Mesodermal cell (in vitro differentiated cells): Measurements from ENCODE around the gene KIRREL3.

Experiments used
- H3K27ac ChIP-seq: 2 replicates; pipeline ENCODE4 v1.7.0; 2013; ENCODE audit warnings: mild to moderate bottlenecking, low read depth, low read length, moderate library complexity; ENCODE audit not compliant: severe bottlenecking
- H3K36me3 ChIP-seq: 2 replicates; pipeline ENCODE4 v1.7.1; 2013; ENCODE audit warnings: mild to moderate bottlenecking, low read length, moderate library complexity; ENCODE audit not compliant: control insufficient read depth, insufficient read depth
- H3K4me1 ChIP-seq: one replicate; pipeline ENCODE4 v1.7.1; 2013; ENCODE audit warnings: mild to moderate bottlenecking, low read length; ENCODE audit not compliant: insufficient read depth, control insufficient read depth, poor library complexity, severe bottlenecking
- H3K4me3 ChIP-seq: 2 replicates; pipeline ENCODE4 v1.7.0; 2013; ENCODE audit warnings: low read length, control low read depth, mild to moderate bottlenecking; ENCODE audit not compliant: insufficient read depth, poor library complexity, severe bottlenecking; ENCODE audit errors: extremely low read depth
- H3K9me3 ChIP-seq: 2 replicates; pipeline ENCODE4 v1.7.1; 2013; ENCODE audit warnings: mild to moderate bottlenecking, low read length, moderate library complexity; ENCODE audit not compliant: control insufficient read depth
- WGBS, 2 experiments: methylation state at CpG; one replicate each; pipeline ENCODE4 v1.1.5; 2013; ENCODE audit warnings: missing lambda C conversion rate in 2 of 2; ENCODE audit not compliant: insufficient coverage in 2 of 2; 5-methylcytosine and 5-hydroxymethylcytosine counted together

The KIRREL3 gene

DNA sequence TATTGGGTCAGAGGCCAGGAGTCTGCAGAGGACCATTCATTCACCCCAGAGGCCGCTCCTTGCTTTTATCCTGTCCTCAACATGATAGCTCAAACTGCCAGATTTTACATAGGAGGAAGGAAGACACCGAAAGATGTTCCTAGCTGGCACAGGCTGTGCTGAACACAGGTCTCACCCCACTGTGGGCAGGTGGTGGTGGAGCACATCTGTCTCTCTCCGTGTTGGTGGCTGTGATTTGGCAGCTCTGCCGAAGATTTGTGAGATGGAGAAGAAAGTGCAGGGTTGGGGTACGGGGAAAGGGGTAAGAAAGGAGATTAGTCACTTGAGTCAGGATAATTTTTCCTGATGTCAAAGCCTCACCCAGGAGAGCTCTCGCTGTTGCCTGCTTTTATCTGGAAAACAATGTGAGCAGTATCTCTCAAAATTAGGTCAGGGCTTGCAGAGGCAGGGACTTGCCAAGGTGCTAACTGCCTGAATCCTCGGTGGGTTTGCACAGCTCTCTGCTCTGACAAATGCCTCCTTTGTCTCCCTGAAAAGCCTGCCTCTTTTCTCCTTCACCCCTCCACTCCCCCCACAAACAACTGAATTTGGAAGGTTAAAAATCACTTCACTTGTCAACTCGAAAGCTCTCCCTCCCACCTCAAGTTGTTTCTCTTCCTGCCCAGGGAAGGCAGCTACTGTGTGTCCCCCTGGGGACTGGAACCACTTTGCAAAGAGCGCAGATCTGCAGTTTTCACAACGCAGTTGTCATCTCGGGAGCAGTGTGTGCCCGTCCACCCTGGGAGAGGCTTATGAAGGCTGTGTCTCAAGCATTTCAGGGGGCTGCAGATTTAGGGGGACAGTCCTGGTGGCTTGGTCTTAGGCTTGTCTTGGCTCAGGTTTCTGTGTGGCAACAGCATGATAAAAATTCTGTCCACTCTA is 345.4 kb downstream of the KIRREL3 start:
- H3K9me3 ChIP-seq, result no peaks in the 10 kb centered on the region
- H3K4me1 ChIP-seq, result no peaks in the 10 kb centered on the region
- no peaks in the 10 kb centered on the region for H3K36me3 ChIP-seq
- no peak overlapping the region for H3K4me3 ChIP-seq
- 54 to 63% methylated on average over 10 to 11 of the region's 12 CpGs for WGBS, 2 experiments
- no peak overlapping the region for H3K27ac ChIP-seq

DNA sequence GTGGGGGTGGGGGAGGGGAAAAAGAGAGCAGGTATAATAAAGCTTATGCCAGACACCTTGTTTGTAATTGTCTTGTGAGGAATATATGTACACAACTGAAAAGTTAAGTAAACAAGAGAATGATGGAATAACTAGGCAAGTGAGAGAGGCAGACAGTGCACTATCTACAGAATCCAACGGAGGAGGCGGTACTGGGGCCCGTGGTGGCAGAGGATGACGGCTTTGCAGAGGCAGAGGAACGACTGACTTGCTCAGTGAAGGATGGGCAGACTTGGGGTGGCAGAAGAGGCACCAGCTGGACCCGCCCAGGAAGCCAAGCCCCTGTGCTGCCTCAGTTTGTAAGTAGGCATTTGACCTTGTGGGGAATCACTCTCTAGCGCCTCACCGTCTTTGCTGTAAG is 347.5 kb downstream of the KIRREL3 start:
- WGBS, 2 experiments, result 88 to 93% methylated on average over 7 of the region's 8 CpGs
- no peaks in the 10 kb centered on the region for H3K36me3 ChIP-seq
- H3K4me3 ChIP-seq, result no peak overlapping the region
- no peaks in the 10 kb centered on the region for H3K9me3 ChIP-seq
- no peaks in the 10 kb centered on the region for H3K4me1 ChIP-seq
- no peak overlapping the region for H3K27ac ChIP-seq

DNA sequence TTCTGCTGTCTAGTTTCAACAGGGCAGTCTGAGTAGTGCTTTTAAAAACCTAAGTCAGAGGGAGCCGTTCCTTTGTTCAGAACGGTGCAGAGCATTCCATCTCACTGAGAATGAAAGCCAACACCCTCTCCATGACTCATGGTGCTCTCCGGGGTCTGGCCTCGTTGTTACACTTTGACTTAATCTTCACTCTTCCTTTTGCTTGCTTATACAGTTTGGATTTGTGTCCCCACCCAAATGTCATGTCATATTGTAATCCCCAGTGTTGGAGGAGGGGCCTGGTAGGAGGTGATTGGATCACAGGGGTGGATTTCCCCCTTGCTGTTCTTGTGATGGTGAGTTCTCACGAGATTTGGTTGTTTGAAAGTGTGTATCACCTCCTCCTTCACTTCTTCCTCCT is 352.8 kb downstream of the KIRREL3 start:
- H3K4me1 ChIP-seq, result no peaks in the 10 kb centered on the region
- WGBS, 2 experiments, result 54 to 66% methylated on average over 4 of the region's 5 CpGs
- H3K4me3 ChIP-seq, result no peak overlapping the region
- H3K36me3 ChIP-seq, result no peaks in the 10 kb centered on the region
- no peaks in the 10 kb centered on the region for H3K9me3 ChIP-seq
- peak overlapping the region; percentile 20 for H3K27ac ChIP-seq

- WGBS, 2 experiments, result 79 to 90% methylated on average over 5 to 6 of the region's 10 CpGs
- no peak overlapping the region for H3K4me3 ChIP-seq
- no peaks in the 10 kb centered on the region for H3K36me3 ChIP-seq
- no peaks in the 10 kb centered on the region for H3K9me3 ChIP-seq
- peak overlapping the region; percentile 20 for H3K27ac ChIP-seq
- H3K4me1 ChIP-seq, result no peaks in the 10 kb centered on the region
These were observed 353.6 kb downstream of the KIRREL3 start for GRCh38 chr11:126646701-126647557.

- no peak overlapping the region for H3K27ac ChIP-seq
- H3K36me3 ChIP-seq, result no peaks in the 10 kb centered on the region
- 79 to 83% methylated on average over 6 to 7 of the region's 7 CpGs for WGBS, 2 experiments
- H3K4me3 ChIP-seq, result no peak overlapping the region
- H3K9me3 ChIP-seq, result no peaks in the 10 kb centered on the region
- H3K4me1 ChIP-seq, result no peaks in the 10 kb centered on the region
These were observed 355.4 kb downstream of the KIRREL3 start for GRCh38 chr11:126645186-126645585.

- no peaks in the 10 kb centered on the region for H3K9me3 ChIP-seq
- H3K4me3 ChIP-seq, result no peak overlapping the region
- WGBS, 2 experiments, result 95 to 97% methylated on average over 5 to 11 of the region's 12 CpGs
- peaks cover 28% of the 10 kb centered on the region for H3K4me1 ChIP-seq
- H3K27ac ChIP-seq, result no peak overlapping the region
- H3K36me3 ChIP-seq, result no peaks in the 10 kb centered on the region
These were observed 360.4 kb downstream of the KIRREL3 start for GRCh38 chr11:126640186-126640585.

- no peaks in the 10 kb centered on the region for H3K36me3 ChIP-seq
- H3K4me3 ChIP-seq, result no peak overlapping the region
- H3K9me3 ChIP-seq, result no peaks in the 10 kb centered on the region
- WGBS, 2 experiments, result 100% methylated on average over 1 to 2 of the region's 3 CpGs
- peaks cover 28% of the 10 kb centered on the region for H3K4me1 ChIP-seq
- no peak overlapping the region for H3K27ac ChIP-seq
These were observed 360.9 kb downstream of the KIRREL3 start for GRCh38 chr11:126639692-126640091.

DNA sequence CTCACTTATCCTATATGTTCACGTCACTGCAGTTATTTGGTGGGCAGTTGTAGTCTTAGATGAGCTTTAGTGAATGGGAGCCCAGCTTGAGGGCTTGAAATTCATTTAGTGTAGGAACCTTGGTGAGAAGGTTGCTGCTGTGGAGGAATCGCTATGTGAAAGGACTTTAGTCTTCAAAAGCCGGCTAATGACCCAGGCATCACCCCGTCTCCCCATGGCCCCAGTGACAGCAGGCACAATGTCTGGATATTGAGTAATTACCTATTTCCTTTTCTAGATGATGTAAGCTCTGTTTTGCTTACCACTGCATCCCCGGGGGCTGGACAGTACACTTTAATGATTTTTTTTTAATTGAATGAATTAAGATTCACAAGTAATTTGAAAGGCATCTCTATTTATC is 361.9 kb downstream of the KIRREL3 start:
- no peak overlapping the region for H3K4me3 ChIP-seq
- peaks cover 28% of the 10 kb centered on the region for H3K4me1 ChIP-seq
- no peaks in the 10 kb centered on the region for H3K9me3 ChIP-seq
- H3K36me3 ChIP-seq, result no peaks in the 10 kb centered on the region
- 83 to 84% methylated on average over 3 of the region's 5 CpGs for WGBS, 2 experiments
- H3K27ac ChIP-seq, result no peak overlapping the region

GRCh38 chr11:126637795-126638175 is 362.8 kb downstream of the KIRREL3 start:
- H3K27ac ChIP-seq, result peak overlapping the region; percentile 3
- peaks cover 28% of the 10 kb centered on the region for H3K4me1 ChIP-seq
- H3K36me3 ChIP-seq, result no peaks in the 10 kb centered on the region
- H3K4me3 ChIP-seq, result no peak overlapping the region
- H3K9me3 ChIP-seq, result no peaks in the 10 kb centered on the region
- WGBS, 2 experiments, result 63 to 67% methylated on average over 1 of the region's 2 CpGs

DNA sequence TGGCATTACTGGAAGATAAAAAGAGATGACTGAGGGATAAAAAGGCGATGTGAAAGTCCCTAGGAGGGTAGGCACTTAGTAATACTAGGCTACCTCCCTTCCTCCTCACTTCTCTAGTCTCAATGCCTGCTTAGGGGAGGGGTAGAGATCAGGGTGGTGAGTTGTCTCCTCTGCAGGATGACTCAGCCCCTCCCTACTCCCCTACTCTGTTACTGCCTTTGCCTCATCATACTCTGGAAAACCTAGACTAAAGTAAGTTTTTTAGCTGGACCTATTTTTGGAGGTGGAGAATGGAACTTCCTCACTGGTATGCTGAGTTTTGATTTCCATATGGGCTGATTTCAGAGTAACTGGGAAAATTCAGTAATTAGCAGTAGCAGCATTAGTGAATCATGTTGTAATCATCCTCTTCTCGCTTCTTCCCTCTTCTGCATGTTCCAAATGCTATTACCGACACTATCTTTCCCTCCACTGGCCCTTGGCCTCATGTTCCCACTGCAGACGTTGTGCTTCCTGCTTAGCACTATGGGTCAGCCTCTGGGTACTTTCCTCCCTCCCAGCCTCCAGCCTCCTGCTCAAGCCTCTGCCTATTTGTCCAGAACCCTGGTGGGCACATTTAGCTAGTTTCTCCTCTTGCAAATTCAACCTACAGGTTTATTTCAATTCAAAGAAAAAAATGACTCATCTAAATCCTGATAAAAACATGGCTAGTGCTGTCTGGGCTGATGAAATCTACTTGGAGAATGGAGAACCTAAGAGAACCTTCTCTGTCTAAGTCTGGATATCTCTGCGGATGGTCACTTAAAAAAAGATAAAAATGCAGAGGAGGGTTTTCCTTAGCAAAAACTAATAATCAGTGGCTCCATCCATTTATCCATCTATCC is 363.4 kb downstream of the KIRREL3 start:
- H3K36me3 ChIP-seq, result no peaks in the 10 kb centered on the region
- H3K9me3 ChIP-seq, result no peaks in the 10 kb centered on the region
- peak overlapping the region; percentile 3 for H3K27ac ChIP-seq
- WGBS, 2 experiments, result 75 to 83% methylated on average over 3 of the region's 5 CpGs
- H3K4me1 ChIP-seq, result peaks cover 28% of the 10 kb centered on the region
- H3K4me3 ChIP-seq, result no peak overlapping the region
